Left colon (tissue), 2 donors: Measurements from ENCODE around the gene CD101. TPM values are rescaled to one million over a fixed set of nuclear protein-coding genes. Genes with fewer than 3 reads are reported as not detected.
"Not testable (repeated sequence)": the region's sequence is repeated elsewhere in the genome, so short reads cannot be mapped to it uniquely, and the experiment has no call there.

ENCODE experiments used
- ATAC-seq: fragments of 200-7000 bp; cut with Tn5 transposase; one replicate; pipeline ENCODE4 v1.9.1; 2020; ENCODE audit warnings: mild to moderate bottlenecking, moderate library complexity
- DNase-seq, 2 donors: peaks; one replicate each; pipeline ENCODE4 v3.0.0-alpha.2; 2020
- intact Hi-C, 2 donors: fragments of 100-400 bp; cut with DNase I in 1 of 2; cut with micrococcal nuclease in 1 of 2; formaldehyde crosslinking; loops; one replicate each; pipeline versions ENCODE4 v1.11.2 to v1.14.0; 2022; cut with DNase I, micrococcal nuclease
- long read RNA-seq: library from polyadenylated mRNA; unstranded; transcript quantifications from one replicate; pipeline ENCODE4 v2.0.0, GENCODE V29; 2021
- total RNA-seq, 2 donors: library from RNA; stranded (reverse); fragmentation: NEBNext Ultra II Directional; extraction: Animal tissue kit (Norgen Biotek cat#: 25700); gene quantifications; one replicate each; pipeline ENCODE4 v1.2.1, GENCODE V29; 2021
- donor health status: DM: no; HTN: no; CAD: no.
- donor health status: DM: yes; HTN: yes; CAD: no.

Gene CD101
- 1 to 10 TPM; 2.8 to 3.7 TPM for total RNA-seq
- long read RNA-seq, partial matches to known transcripts, result 0 of 1 reads
- long read RNA-seq, other reads (novel, unspliced or antisense), result 1 of 1 reads

GRCh38 chr1:117001254-117001927 is at the start of gene CD101:
Gene CD101 (plus strand): TSS chr1:117001760. CDS start chr1:117001818, 58 bp downstream.
- intact Hi-C loops, result no loop called here

GRCh38 chr1:116952738-116953275 is 48.8 kb upstream of the CD101 start:
- ATAC-seq (no peak), DNase-seq (no peak)
- intact Hi-C loops, result no loop called here

More at GRCh38 chr1:117001254-117001927, at the start of gene CD101:
- ATAC-seq (no peak), DNase-seq (no peak)

GRCh38 chr1:116954440-116954839 is 47.1 kb upstream of the CD101 start:
- DNase-seq, result no peak
- no peak for ATAC-seq

GRCh38 chr1:116956378-116956777 is 45.2 kb upstream of the CD101 start:
- intact Hi-C loops, result no loop called here
- no peak for ATAC-seq
- no peak for DNase-seq

More at GRCh38 chr1:116954440-116954839, 47.1 kb upstream of the CD101 start:
- intact Hi-C loops, result no loop called here

GRCh38 chr1:116957646-116958045 is 43.9 kb upstream of the CD101 start:
- intact Hi-C loops, result no loop called here
- DNase-seq (no peak), ATAC-seq (no peak)

GRCh38 chr1:116958110-116958509 is 43.5 kb upstream of the CD101 start:
- DNase-seq, result no peak
- intact Hi-C loops, result no loop called here
- no peak for ATAC-seq

GRCh38 chr1:116958977-116959376 is 42.6 kb upstream of the CD101 start:
- intact Hi-C loops, result no loop called here
- DNase-seq, result no peak
- ATAC-seq, result no peak

- no peak for ATAC-seq
- intact Hi-C loops, result no loop called here
- no peak for DNase-seq
Observed at GRCh38 chr1:116961606-116962005, 40.0 kb upstream of the CD101 start.

- DNase-seq, result no peak
- intact Hi-C loops, result no loop called here
- no peak for ATAC-seq
Observed at GRCh38 chr1:116962987-116963639, 38.4 kb upstream of the CD101 start.

- ATAC-seq (no peak), DNase-seq (no peak)
- intact Hi-C loops, result no loop called here
Observed at GRCh38 chr1:116966791-116967190, 34.8 kb upstream of the CD101 start.

GRCh38 chr1:116968724-116969123 is 32.8 kb upstream of the CD101 start:
- DNase-seq, result no peak
- intact Hi-C loops, result no loop called here
- ATAC-seq, result no peak

GRCh38 chr1:116971258-116971860 is 30.2 kb upstream of the CD101 start:
- intact Hi-C loops, result no loop called here
- DNase-seq, result no peak
- no peak for ATAC-seq

- intact Hi-C loops, result no loop called here
- DNase-seq (no peak), ATAC-seq (no peak)
Observed at GRCh38 chr1:116971965-116972673, 29.4 kb upstream of the CD101 start.

GRCh38 chr1:116972674-116973030 is 28.9 kb upstream of the CD101 start:
- DNase-seq, result no peak
- no peak for ATAC-seq
- intact Hi-C loops, result no loop called here

- intact Hi-C loops, result loop anchor here in 1 of 2 donors (10.0 kb wide), 1 partner anchor 66 kb away; no protein-coding TSS in a partner anchor
Observed at GRCh38 chr1:116980309-116980708, 21.3 kb upstream of the CD101 start.

GRCh38 chr1:116981521-116982037 is 20.0 kb upstream of the CD101 start:
- intact Hi-C loops, result loop anchor here in 1 of 2 donors (10.0 kb wide), 1 partner anchor 67 kb away; no protein-coding TSS in a partner anchor
- DNase-seq (no peak), ATAC-seq (no peak)

More at GRCh38 chr1:116980309-116980708, 21.3 kb upstream of the CD101 start:
- not testable (repeated sequence) for DNase-seq, ATAC-seq

- intact Hi-C loops, result loop anchor here in 1 of 2 donors (10.0 kb wide), 1 partner anchor 68 kb away; no protein-coding TSS in a partner anchor
- DNase-seq (peak; percentile 41 to 77), ATAC-seq (peak; percentile 95)
Observed at GRCh38 chr1:116982319-116983004, 19.1 kb upstream of the CD101 start.

- no peak for ATAC-seq
- intact Hi-C loops, result loop anchor here in 1 of 2 donors (10.0 kb wide), 1 partner anchor 68 kb away; no protein-coding TSS in a partner anchor
- no peak for DNase-seq
Observed at GRCh38 chr1:116983112-116983511, 18.4 kb upstream of the CD101 start.
